ENCODE measurements around the gene NOS3.

The NOS3 gene

DNA sequence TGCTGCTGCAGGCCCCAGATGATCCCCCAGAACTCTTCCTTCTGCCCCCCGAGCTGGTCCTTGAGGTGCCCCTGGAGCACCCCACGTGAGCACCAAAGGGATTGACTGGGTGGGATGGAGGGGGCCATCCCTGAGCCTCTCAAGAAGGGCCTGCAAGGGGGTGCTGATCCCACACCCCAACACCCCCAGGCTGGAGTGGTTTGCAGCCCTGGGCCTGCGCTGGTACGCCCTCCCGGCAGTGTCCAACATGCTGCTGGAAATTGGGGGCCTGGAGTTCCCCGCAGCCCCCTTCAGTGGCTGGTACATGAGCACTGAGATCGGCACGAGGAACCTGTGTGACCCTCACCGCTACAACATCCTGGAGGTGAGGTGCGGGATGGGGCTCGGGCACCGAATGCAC is 8.2 kb downstream of the NOS3 start:
- DNase-seq (ENCODE audit: low read depth), result no peak
- TF ChIP-seq, protein P1, sequence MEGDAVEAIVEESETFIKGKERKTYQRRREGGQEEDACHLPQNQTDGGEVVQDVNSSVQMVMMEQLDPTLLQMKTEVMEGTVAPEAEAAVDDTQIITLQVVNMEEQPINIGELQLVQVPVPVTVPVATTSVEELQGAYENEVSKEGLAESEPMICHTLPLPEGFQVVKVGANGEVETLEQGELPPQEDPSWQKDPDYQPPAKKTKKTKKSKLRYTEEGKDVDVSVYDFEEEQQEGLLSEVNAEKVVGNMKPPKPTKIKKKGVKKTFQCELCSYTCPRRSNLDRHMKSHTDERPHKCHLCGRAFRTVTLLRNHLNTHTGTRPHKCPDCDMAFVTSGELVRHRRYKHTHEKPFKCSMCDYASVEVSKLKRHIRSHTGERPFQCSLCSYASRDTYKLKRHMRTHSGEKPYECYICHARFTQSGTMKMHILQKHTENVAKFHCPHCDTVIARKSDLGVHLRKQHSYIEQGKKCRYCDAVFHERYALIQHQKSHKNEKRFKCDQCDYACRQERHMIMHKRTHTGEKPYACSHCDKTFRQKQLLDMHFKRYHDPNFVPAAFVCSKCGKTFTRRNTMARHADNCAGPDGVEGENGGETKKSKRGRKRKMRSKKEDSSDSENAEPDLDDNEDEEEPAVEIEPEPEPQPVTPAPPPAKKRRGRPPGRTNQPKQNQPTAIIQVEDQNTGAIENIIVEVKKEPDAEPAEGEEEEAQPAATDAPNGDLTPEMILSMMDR (conservative IDR thresholded peaks at IDR 0.05; ENCODE audit: control insufficient read depth, insufficient read depth, low read depth, low read length), result no peak
- H3K4me3 ChIP-seq (ENCODE audit: control insufficient read depth, low read depth, low read length), result no peak overlapping the region

DNA sequence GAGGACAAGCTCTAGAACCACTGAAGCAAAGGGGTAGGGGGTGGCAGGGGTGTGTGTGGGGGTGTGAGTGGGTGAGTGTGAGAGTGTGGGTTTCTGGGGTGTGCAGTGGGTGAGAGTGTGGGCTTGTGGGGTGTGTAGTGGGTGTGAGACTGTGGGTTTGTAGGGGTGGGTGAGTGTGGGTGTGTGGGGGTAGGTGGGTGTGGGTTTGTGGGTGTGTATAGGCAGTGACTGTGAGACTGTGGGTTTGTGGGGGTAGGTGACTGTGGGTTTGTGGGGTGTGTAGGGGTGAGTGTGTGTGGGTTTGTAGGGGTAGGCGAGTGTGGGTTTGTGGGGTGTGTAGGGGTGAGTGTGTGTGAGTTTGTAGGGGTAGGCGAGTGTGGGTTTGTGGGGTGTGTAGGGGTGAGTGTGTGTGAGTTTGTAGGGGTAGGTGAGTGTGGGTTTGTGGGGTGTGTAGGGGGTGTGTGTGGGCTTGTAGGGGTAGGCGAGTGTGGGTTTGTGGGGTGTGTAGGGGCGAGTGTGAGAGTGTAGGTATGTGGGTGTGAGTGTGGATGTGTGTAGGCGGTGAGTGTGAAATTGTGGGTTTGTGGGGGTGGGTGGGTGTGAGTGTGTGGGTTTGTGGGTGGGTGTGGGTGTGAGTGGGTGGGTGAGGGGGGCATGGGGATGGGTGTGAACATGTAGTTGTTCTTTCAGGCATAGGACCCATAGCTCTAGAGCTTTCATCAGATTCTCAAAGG is 8.8 kb downstream of the NOS3 start:
- no peak for DNase-seq (ENCODE audit: low read depth)
- H3K4me3 ChIP-seq (ENCODE audit: control insufficient read depth, low read depth, low read length), result no peak overlapping the region
- TF ChIP-seq, protein P1 (conservative IDR thresholded peaks at IDR 0.05; ENCODE audit: control insufficient read depth, insufficient read depth, low read depth, low read length), result no peak

DNA sequence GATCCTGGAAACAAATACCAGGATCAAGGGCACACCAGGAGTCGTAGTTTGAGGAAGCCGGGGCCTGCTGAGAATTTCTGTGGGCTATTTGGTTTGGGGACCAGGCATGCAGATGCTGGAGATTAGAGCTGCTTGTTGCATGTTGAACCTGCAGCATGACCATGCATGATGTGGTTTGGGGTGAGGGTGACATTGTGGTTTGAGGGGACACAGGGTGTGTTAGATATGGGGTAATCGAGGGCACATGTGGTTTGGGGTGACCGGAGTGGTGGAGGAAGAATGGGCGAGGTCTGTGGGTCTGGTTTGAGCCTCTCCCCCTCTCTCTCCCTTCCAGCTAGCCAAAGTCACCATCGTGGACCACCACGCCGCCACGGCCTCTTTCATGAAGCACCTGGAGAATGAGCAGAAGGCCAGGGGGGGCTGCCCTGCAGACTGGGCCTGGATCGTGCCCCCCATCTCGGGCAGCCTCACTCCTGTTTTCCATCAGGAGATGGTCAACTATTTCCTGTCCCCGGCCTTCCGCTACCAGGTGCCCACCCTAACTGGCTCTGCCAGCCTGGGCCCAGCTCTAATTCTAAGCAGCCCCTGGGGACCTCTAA is 10.2 kb downstream of the NOS3 start:
- no peak for DNase-seq (ENCODE audit: low read depth)
- TF ChIP-seq, protein P1 (conservative IDR thresholded peaks at IDR 0.05; ENCODE audit: control insufficient read depth, insufficient read depth, low read depth, low read length), result no peak
- H3K4me3 ChIP-seq (ENCODE audit: control insufficient read depth, low read depth, low read length), result no peak overlapping the region

DNA sequence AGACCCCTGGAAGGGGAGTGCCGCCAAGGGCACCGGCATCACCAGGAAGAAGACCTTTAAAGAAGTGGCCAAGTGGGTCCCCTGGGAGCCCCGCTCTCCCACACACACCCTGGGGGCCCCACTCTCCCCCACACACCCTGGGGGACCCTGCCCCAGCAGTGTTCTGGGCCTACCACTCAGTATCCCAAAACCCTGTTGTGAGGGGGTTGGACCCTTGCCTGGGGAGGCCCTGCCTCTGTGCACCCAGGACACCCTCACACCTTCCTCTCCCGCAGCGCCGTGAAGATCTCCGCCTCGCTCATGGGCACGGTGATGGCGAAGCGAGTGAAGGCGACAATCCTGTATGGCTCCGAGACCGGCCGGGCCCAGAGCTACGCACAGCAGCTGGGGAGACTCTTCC is 10.7 kb downstream of the NOS3 start:
- DNase-seq (ENCODE audit: low read depth), result no peak
- TF ChIP-seq, protein P1 (conservative IDR thresholded peaks at IDR 0.05; ENCODE audit: control insufficient read depth, insufficient read depth, low read depth, low read length), result no peak
- no peak overlapping the region for H3K4me3 ChIP-seq (ENCODE audit: control insufficient read depth, low read depth, low read length)

DNA sequence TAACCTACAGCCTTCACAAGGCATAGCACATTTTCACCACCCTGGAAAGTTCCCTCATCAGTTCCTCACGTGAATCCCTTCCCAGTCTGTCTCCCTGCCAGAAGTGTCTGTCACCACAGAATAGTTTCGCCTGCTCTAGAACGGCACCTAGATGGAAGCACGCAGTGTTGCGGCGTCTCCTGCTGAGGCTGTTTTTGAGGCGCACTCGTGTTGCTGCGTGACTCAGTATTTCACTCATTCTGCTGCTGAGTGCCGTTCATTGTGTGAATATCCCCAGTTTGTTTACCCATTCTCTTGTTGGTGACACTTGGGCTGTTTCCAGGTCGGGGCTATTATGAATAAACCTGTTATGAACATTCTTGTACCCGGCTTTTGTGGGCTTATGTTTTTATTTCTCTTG is 12.8 kb downstream of the NOS3 start:
- H3K4me3 ChIP-seq (ENCODE audit: control insufficient read depth, low read depth, low read length), result no peak overlapping the region
- TF ChIP-seq, protein P1 (conservative IDR thresholded peaks at IDR 0.05; ENCODE audit: control insufficient read depth, insufficient read depth, low read depth, low read length), result no peak
- no peak for DNase-seq (ENCODE audit: low read depth)

DNA sequence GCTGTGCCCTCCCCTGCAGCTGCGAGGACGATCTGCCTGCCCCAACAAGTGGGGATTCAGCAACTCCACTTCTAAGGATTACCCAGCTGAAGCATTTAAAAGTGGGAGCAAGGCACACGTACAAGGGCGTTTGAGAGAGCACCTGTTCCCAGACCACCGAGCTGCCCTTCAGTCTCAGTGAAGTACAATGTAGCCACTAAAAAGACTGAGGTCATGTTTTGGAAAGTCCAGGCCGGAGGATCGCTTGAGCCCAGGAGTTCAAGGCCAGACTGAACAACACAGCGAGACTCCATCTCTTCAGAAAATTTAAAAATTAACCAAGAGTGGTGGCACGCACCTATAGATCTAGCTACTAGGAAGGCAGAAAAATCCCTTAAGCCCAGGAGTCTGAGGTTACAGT is 14.7 kb downstream of the NOS3 start:
- DNase-seq (ENCODE audit: low read depth), result no peak
- H3K4me3 ChIP-seq (ENCODE audit: control insufficient read depth, low read depth, low read length), result no peak overlapping the region
- TF ChIP-seq, protein P1 (conservative IDR thresholded peaks at IDR 0.05; ENCODE audit: control insufficient read depth, insufficient read depth, low read depth, low read length), result no peak
